Fibroblast of lung (primary cell): ENCODE results near the gene SLC37A1. TPM values are rescaled to one million over a fixed set of nuclear protein-coding genes. Genes with fewer than 3 reads are reported as not detected.

Experiments
- DNase-seq, 2 donors: peaks; one replicate each; pipeline versions ENCODE4 v3.0.0 to v3.0.0-alpha.2; 2010; ENCODE audit warnings: low read depth in 2 of 2
- H2AFZ ChIP-seq: 2 replicates; pipeline ENCODE4 v1.5.1; 2012; ENCODE audit warnings: low read length, control low read depth, inconsistent platforms
- H3K27ac ChIP-seq: 2 replicates; pipeline ENCODE4 v1.5.1; 2011; ENCODE audit warnings: low read length, control low read depth; ENCODE audit not compliant: insufficient read depth
- H3K27me3 ChIP-seq: 2 replicates; pipeline ENCODE4 v1.5.1; 2011; ENCODE audit warnings: mild to moderate bottlenecking, low read length; ENCODE audit not compliant: control insufficient read depth, insufficient read depth
- H3K36me3 ChIP-seq: 2 replicates; pipeline ENCODE4 v1.5.1; 2011; ENCODE audit warnings: low read length; ENCODE audit not compliant: control insufficient read depth, insufficient read depth
- H3K4me1 ChIP-seq: 2 replicates; pipeline ENCODE4 v1.5.1; 2011; ENCODE audit warnings: low read length; ENCODE audit not compliant: control insufficient read depth, insufficient read depth; ENCODE audit errors: extremely low read depth
- H3K4me2 ChIP-seq: 2 replicates; pipeline ENCODE4 v1.5.1; 2011; ENCODE audit warnings: low read length, control low read depth; ENCODE audit not compliant: insufficient read depth; ENCODE audit errors: extremely low read depth
- H3K4me3 ChIP-seq, 4 experiments: fragments of 200-600 bp in 1 of 4; sonication (generic) in 1 of 4; replicated peaks in 1 of 4; 2 replicates each; pipeline ENCODE4 v1.5.1; 2011 to 2016; ENCODE audit warnings: low read length in 4 of 4, low read depth in 3 of 4, mild to moderate bottlenecking in 3 of 4, control low read depth in 2 of 4, inconsistent platforms in 1 of 4, mixed read lengths in 1 of 4; ENCODE audit not compliant: insufficient read depth in 1 of 4; ENCODE audit errors: control extremely low read depth in 1 of 4
- H3K79me2 ChIP-seq: 2 replicates; pipeline ENCODE4 v1.5.1; 2012; ENCODE audit warnings: mild to moderate bottlenecking, low read length, inconsistent platforms; ENCODE audit not compliant: control insufficient read depth, insufficient read depth
- H3K9ac ChIP-seq: 2 replicates; pipeline ENCODE4 v1.5.1; 2011; ENCODE audit warnings: mild to moderate bottlenecking, low read length, control low read depth; ENCODE audit not compliant: insufficient read depth
- H3K9me3 ChIP-seq: 2 replicates; pipeline ENCODE4 v1.5.1; 2012; ENCODE audit warnings: low read depth, low read length; ENCODE audit not compliant: control insufficient read depth, insufficient read depth
- H4K20me1 ChIP-seq: 2 replicates; pipeline ENCODE4 v1.5.1; 2011; ENCODE audit warnings: low read length; ENCODE audit not compliant: control insufficient read depth, insufficient read depth; ENCODE audit errors: extremely low read depth
- EZH2 ChIP-seq: IDR thresholded peaks from 2 replicates; pipeline ENCODE4 v1.5.1; 2012; ENCODE audit warnings: low read length, control low read depth, mild to moderate bottlenecking; ENCODE audit errors: missing control alignments
- polyA plus RNA-seq, 2 donors: library from polyadenylated mRNA; depleted of rRNA in 1 of 2; stranded (reverse) in 1 of 2; unstranded in 1 of 2; fragments of >200 nt; gene quantifications; 2 replicates each; pipeline ENCODE4 v1.2.1, GENCODE V29; 2011 to 2012; ENCODE audit warnings: missing spikeins in 1 of 2
- total RNA-seq: library from RNA; depleted of rRNA; stranded (reverse); fragments of >200 nt; gene quantifications from 2 replicates; pipeline ENCODE4 v1.2.1, GENCODE V29; 2014
- TF ChIP-seq, protein P1 (sequence below), 2 donors: IDR thresholded peaks in 1 of 2; conservative IDR thresholded peaks in 1 of 2; 1 replicate in 1 of 2; 2 replicates in 1 of 2; pipeline ENCODE4 v1.5.1; 2011 to 2012; ENCODE audit warnings: low read length in 2 of 2, control low read depth in 1 of 2, inconsistent platforms in 1 of 2, low read depth in 1 of 2, mild to moderate bottlenecking in 1 of 2

Gene SLC37A1
- total and polyA plus RNA-seq, 2 donors (not counting 1 experiment from before 2014, with no cell fraction given): 0.42 to 6.4 TPM

GRCh38 chr21:42535602-42536171 lies 22.0 kb downstream of the SLC37A1 start:
- Histone ChIP-seq H3K36me3 (no peaks in the 10 kb centered on the region), H3K9ac (no peak overlapping the region), H2AFZ (no peak overlapping the region), H4K20me1 (no peaks in the 10 kb centered on the region), H3K79me2 (no peaks in the 10 kb centered on the region), H3K4me2 (no peak overlapping the region), H3K4me1 (no peaks in the 10 kb centered on the region), H3K9me3 (no peaks in the 10 kb centered on the region), H3K27ac (no peak overlapping the region), H3K27me3 (no peaks in the 10 kb centered on the region), H3K4me3 (no peak overlapping the region)
- TF ChIP-seq, protein P1, sequence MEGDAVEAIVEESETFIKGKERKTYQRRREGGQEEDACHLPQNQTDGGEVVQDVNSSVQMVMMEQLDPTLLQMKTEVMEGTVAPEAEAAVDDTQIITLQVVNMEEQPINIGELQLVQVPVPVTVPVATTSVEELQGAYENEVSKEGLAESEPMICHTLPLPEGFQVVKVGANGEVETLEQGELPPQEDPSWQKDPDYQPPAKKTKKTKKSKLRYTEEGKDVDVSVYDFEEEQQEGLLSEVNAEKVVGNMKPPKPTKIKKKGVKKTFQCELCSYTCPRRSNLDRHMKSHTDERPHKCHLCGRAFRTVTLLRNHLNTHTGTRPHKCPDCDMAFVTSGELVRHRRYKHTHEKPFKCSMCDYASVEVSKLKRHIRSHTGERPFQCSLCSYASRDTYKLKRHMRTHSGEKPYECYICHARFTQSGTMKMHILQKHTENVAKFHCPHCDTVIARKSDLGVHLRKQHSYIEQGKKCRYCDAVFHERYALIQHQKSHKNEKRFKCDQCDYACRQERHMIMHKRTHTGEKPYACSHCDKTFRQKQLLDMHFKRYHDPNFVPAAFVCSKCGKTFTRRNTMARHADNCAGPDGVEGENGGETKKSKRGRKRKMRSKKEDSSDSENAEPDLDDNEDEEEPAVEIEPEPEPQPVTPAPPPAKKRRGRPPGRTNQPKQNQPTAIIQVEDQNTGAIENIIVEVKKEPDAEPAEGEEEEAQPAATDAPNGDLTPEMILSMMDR (conservative IDR thresholded peaks at IDR 0.05 in 1 of 2, IDR thresholded peaks at IDR 0.05 in 1 of 2; ENCODE audit: low read depth in 1 of 2, low read length in 2 of 2): no peak
- no peak for TF ChIP-seq EZH2
- DNase-seq: no peak

GRCh38 chr21:42536601-42537000 lies 22.9 kb downstream of the SLC37A1 start:
- no peaks in the 10 kb centered on the region for H3K79me2 ChIP-seq
- no peak overlapping the region for H2AFZ ChIP-seq
- no peak overlapping the region for H3K4me3 ChIP-seq
- H3K27ac ChIP-seq: no peak overlapping the region
- no peaks in the 10 kb centered on the region for H3K9me3 ChIP-seq
- no peaks in the 10 kb centered on the region for H3K27me3 ChIP-seq
- H3K4me1 ChIP-seq: no peaks in the 10 kb centered on the region
- DNase-seq: no peak
- H3K4me2 ChIP-seq: no peak overlapping the region
- no peaks in the 10 kb centered on the region for H4K20me1 ChIP-seq
- TF ChIP-seq EZH2: no peak
- TF ChIP-seq, protein P1 (conservative IDR thresholded peaks at IDR 0.05 in 1 of 2, IDR thresholded peaks at IDR 0.05 in 1 of 2; ENCODE audit: low read depth in 1 of 2, low read length in 2 of 2): no peak
- H3K36me3 ChIP-seq: no peaks in the 10 kb centered on the region
- no peak overlapping the region for H3K9ac ChIP-seq

- Histone ChIP-seq H3K4me3 (no peak overlapping the region), H3K4me1 (no peaks in the 10 kb centered on the region), H3K27me3 (no peaks in the 10 kb centered on the region), H4K20me1 (no peaks in the 10 kb centered on the region), H3K27ac (no peak overlapping the region), H3K4me2 (no peak overlapping the region), H3K36me3 (no peaks in the 10 kb centered on the region), H3K79me2 (no peaks in the 10 kb centered on the region), H2AFZ (no peak overlapping the region), H3K9ac (no peak overlapping the region), H3K9me3 (no peaks in the 10 kb centered on the region)
- TF ChIP-seq, protein P1 (conservative IDR thresholded peaks at IDR 0.05 in 1 of 2, IDR thresholded peaks at IDR 0.05 in 1 of 2; ENCODE audit: low read depth in 1 of 2, low read length in 2 of 2): peak; percentile 29 to 45
- TF ChIP-seq EZH2: no peak
- peak in 1 of 2 donors; percentile 17 for DNase-seq
Measured at GRCh38 chr21:42537106-42537742, 23.6 kb downstream of the SLC37A1 start.
